A549 treated with DMSO at 1 μM for 4 hours (cell line): ENCODE data around the gene CES5A. TPM values are rescaled to one million over a fixed set of nuclear protein-coding genes. Genes with fewer than 3 reads are reported as not detected.

Experiments
- total RNA-seq: library from RNA; stranded (reverse); fragments of 200-300 nt; extraction: Qiagen RNA extraction; gene quantifications from 5 replicates; pipeline ENCODE4 v1.2.3, GENCODE V29; 2022; ENCODE audit warnings: low read depth

The CES5A gene, protein sequence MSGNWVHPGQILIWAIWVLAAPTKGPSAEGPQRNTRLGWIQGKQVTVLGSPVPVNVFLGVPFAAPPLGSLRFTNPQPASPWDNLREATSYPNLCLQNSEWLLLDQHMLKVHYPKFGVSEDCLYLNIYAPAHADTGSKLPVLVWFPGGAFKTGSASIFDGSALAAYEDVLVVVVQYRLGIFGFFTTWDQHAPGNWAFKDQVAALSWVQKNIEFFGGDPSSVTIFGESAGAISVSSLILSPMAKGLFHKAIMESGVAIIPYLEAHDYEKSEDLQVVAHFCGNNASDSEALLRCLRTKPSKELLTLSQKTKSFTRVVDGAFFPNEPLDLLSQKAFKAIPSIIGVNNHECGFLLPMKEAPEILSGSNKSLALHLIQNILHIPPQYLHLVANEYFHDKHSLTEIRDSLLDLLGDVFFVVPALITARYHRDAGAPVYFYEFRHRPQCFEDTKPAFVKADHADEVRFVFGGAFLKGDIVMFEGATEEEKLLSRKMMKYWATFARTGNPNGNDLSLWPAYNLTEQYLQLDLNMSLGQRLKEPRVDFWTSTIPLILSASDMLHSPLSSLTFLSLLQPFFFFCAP
- not detected in 5 replicates for total RNA-seq

GRCh38 chr16:55875273-55875672, at the start of gene CES5A:
Gene CES5A (minus strand): TSS chr16:55875373. CDS start chr16:55875221, 152 bp downstream.

GRCh38 chr16:55832773-55833691, 42.1 kb downstream of the CES5A start, which contains the start of gene CES1:
Gene CES1 (minus strand): TSS chr16:55833096. CDS start chr16:55833055, 41 bp downstream.

Other genes with a start within 250 kb of the CES5A start
- gene SLC6A2, start 219.4 kb downstream of the CES5A start, total RNA-seq = 0.04 TPM in 1 of 5 replicates, not detected in the others
- gene CES1, start 42.3 kb downstream of the CES5A start, total RNA-seq = 30.3 to 43.9 TPM (median 32.7 TPM) in 5 replicates